Measurements from ENCODE around the gene UGT1A1.
A peak's percentile ranks its signal among the peaks of the same experiment; 100 is the strongest.
"Not testable (repeated sequence)": the region's sequence is repeated elsewhere in the genome, so short reads cannot be mapped to it uniquely, and the experiment has no call there.

The UGT1A1 gene

DNA sequence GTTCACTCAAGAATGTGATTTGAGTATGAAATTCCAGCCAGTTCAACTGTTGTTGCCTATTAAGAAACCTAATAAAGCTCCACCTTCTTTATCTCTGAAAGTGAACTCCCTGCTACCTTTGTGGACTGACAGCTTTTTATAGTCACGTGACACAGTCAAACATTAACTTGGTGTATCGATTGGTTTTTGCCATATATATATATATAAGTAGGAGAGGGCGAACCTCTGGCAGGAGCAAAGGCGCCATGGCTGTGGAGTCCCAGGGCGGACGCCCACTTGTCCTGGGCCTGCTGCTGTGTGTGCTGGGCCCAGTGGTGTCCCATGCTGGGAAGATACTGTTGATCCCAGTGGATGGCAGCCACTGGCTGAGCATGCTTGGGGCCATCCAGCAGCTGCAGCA lies at the start of gene UGT1A1:
Gene UGT1A1, plus strand, starts transcription at position 228 of the 400 bp plus-strand sequence. Its CDS starts 18 bp downstream, at position 246.
- DNase-seq, result no peak

DNA sequence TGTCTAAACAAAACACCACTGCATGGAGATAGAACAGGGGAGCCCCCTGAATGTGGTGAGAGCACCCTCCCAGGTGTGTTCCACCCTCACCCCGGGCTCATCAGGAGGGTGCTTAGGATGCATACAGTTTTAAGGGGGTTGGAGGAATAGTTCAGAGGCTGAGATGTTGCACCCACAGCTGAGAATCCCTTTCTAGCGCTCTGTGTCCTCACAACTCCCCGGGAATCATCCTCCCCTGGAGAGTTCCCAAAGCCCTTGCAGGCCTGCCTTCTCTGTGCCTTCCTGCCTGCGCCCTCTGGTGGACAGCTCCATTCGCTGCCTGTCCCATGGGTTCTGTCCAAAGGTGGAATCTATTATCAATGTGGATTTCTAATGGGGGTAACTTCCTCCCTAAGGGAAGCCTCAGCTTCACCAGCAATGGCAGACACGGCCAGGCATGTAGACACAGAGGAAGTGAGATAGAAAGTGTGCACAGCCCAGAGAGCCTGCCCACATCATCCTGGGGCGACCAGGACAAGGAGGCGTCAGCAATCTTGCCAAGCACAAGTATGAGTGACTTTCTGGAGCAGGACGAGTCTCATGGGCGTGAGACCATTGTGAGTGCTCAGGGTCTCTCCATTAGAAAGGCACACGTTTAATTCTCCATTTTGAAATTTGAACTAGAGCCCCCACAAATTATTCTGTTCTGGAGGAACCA lies 48.6 kb upstream of the UGT1A1 start:
- peak; percentile 75 for DNase-seq

- DNase-seq, result no peak
Observed at GRCh38 chr2:233712611-233713261, 47.3 kb upstream of the UGT1A1 start, which contains the start of gene UGT1A5. UGT1A5 (plus strand) TSS chr2:233712907; CDS start chr2:233712992, 85 bp downstream.

GRCh38 chr2:233713262-233713615 lies 46.8 kb upstream of the UGT1A1 start:
- DNase-seq, result no peak

DNA sequence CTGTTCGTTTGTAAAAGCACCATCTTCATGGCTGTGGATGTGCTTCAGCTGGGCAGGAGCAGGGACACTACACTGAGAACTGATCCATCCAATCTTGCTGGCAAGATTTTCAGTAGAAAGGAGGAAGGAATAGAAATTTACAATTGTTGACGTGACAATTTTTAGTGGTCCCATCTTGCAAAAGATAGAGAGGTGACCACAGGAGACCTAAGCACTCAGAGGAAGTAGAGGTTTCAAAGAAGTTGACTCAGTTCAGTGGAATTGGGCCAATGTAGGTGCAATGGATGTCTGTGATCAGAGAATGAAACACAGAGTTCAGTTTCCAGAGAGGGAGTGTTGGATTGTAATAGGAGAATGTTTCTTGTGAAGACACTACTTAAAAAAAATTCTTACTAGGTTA lies 45.9 kb upstream of the UGT1A1 start:
- no peak for DNase-seq

DNA sequence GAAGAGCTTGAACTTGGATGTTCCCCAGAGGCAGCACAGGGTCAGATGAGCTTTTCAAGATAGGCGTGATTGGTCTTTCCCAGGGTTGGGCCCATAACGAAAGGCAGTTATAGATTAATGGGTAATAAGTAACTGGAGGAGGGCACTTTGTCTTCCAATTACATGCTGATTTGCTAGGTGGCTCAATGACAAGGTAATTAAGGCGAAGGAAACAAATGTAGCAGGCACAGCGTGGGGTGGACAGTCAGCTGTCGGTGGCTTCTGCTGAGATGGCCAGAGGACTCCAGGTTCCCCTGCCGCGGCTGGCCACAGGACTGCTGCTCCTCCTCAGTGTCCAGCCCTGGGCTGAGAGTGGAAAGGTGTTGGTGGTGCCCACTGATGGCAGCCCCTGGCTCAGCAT lies 41.5 kb upstream of the UGT1A1 start, which contains the start of gene UGT1A4:
Gene UGT1A4, plus strand, starts transcription at position 185 of the 400 bp plus-strand sequence. Its CDS starts 85 bp downstream, at position 270.
- DNase-seq, result no peak

DNA sequence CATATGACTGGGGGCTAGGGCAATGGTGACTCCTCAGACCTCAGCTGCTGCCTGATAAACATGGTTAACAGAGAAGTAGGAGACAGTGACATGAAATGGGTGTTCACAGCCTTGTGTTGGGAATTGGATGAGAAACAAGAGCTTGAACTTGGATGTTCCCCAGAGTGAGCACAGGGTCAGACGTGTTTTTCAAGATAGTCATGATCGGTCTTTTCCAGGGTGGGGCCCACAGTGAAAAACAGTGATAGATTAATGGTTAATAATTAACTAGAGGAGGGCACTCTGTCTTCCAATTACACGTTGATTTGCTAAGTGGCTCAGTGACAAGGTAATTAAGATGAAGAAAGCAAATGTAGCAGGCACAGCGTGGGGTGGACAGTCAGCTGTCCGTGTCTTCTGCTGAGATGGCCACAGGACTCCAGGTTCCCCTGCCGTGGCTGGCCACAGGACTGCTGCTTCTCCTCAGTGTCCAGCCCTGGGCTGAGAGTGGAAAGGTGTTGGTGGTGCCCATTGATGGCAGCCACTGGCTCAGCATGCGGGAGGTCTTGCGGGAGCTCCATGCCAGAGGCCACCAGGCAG lies 31.3 kb upstream of the UGT1A1 start, which contains the start of gene UGT1A3:
Gene UGT1A3, plus strand, starts transcription at position 320 of the 579 bp plus-strand sequence. Its CDS starts 85 bp downstream, at position 405.
- no peak for DNase-seq

- DNase-seq, result not testable (repeated sequence)
Observed at GRCh38 chr2:233736868-233737653, 23.0 kb upstream of the UGT1A1 start.

DNA sequence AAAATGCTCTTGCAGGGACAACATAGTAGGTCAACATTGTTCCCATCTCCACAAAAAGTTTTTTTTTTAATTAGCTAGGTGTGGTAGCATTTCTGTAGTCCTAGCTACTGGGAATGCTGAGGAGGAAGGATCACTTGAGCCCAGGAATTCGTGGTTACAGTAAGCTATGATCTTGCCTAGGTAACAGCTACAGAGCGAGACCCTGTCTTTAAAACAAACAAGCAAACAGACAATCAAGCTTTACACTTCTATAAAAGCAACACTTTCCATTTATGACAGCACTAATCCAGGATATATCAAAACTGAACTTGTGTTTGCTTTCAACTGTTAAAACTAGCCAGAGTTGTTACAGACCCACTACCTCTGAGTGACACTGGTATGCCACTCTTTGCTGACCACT lies 19.2 kb upstream of the UGT1A1 start:
- no peak for DNase-seq

GRCh38 chr2:233743464-233744259 lies 16.4 kb upstream of the UGT1A1 start:
- no peak for DNase-seq

GRCh38 chr2:233745073-233745755 lies 14.9 kb upstream of the UGT1A1 start:
- DNase-seq, result no peak

DNA sequence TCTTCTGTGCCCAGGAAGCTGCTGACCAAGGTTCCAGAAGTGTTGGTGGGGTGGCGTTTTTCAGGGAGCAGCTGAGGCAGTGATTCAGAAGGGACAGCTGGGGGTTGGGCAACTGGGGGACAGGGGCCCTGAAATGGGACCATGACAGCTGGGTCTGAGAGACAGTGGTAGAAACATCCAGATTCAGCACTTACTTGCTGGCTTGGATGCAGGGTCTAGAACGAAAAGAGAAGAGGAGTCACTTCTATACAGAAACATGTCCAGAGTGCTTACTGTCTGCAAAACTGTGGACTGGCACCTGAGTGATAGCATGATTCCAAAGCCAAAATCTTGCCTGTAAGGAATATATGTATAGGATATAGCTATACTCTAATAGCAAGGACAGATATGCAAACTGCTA lies 14.2 kb upstream of the UGT1A1 start:
- not testable (repeated sequence) for DNase-seq

GRCh38 chr2:233746475-233747282 lies 13.4 kb upstream of the UGT1A1 start:
- no peak for DNase-seq

DNA sequence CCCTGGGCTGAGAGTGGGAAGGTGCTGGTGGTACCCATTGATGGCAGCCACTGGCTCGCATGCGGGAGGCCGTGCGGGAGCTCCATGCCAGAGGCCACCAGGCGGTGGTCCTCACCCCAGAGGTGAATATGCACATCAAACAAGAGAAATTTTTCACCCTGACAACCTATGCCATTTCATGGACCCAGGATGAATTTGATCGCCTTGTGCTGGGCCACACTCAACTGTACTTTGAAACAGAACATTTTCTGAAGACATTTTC lies 12.9 kb upstream of the UGT1A1 start:
- DNase-seq, result no peak

GRCh38 chr2:233750689-233751088 lies 9.4 kb upstream of the UGT1A1 start:
- not testable (repeated sequence) for DNase-seq

GRCh38 chr2:233751212-233752009 lies 8.7 kb upstream of the UGT1A1 start:
- not testable (repeated sequence) for DNase-seq

DNA sequence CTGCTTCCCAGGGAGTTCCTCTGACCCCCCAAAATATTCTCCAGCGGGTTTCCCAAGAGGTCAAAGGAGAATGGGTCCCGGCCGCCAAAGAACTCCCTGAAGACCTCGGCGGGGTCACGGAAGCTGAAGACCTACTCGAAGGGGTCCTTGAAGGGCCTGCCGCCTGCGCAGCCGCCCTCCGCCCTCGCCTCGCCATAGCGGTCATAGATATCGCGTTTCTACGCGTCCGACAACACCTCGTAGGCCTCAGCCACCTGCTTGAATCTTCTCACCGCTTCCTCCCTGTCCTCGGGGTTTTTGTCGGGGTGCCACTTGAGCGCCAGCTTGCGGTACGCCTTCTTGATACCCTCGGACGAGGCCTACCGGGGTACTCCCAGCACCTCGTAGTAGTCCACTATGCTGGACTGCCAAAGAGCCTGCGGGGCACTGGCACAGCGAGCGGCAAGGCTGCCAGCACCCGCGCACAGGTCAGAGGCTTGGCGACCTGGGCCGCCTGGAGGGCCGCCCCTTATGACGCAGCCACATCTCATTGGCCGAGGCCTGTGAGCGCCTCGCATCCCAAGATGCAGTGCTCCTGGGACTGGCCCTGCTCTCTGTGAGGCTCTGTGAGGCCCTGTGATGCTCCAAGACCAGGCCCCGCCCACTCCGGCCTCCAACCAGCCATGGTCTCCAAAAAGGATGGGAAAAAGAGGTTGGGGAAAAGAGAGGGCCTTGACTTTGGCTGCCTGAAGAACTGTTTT lies 5.0 kb upstream of the UGT1A1 start:
- DNase-seq, result no peak

- no peak for DNase-seq
Observed at GRCh38 chr2:233756429-233757081, 3.5 kb upstream of the UGT1A1 start.

GRCh38 chr2:233758141-233758540 lies 1.9 kb upstream of the UGT1A1 start:
- DNase-seq, result no peak

Measured in suppressor macrophage treated with lipopolysaccharide for 4 hours (primary cell).